ENCODE results near the gene CCDC70. TPM values are rescaled to one million over a fixed set of nuclear protein-coding genes. Genes with fewer than 3 reads are reported as not detected.
"Not testable (repeated sequence)": the region's sequence is repeated elsewhere in the genome, so short reads cannot be mapped to it uniquely, and the experiment has no call there.

The CCDC70 gene
- total RNA-seq, 4 donors from 2014 or later = not detected

DNA sequence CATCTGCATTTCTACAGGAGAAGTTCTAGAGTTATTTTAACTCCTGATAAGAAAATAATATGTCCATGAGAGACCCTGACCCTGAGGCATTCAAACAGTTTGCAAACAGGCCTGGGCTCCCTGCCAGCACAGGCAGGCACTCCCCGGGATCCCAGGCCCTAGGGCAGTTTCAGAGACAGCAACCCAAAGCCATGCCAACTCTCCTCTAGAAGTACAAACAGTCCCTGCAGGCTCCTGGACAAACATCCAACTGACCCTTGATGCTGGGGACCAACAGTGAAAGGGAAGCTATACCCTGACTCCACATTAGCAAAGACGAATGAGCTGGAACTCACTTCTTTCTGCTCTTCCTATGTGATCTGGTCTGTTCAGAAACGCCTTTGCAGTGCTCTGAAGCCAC is 44.8 kb downstream of the CCDC70 start:
- ATAC-seq = no peak
- H3K4me1 ChIP-seq = peaks cover 0 to 8% (median 0%) of the 10 kb centered on the region in 3 donors
- no peak overlapping the region for H3K27ac ChIP-seq
- no peak overlapping the region for H3K4me3 ChIP-seq
- no peaks in the 10 kb centered on the region for H3K27me3 ChIP-seq
- no peaks in the 10 kb centered on the region for H3K36me3 ChIP-seq
- H3K9me3 ChIP-seq = no peaks in the 10 kb centered on the region
- TF ChIP-seq, protein P1, sequence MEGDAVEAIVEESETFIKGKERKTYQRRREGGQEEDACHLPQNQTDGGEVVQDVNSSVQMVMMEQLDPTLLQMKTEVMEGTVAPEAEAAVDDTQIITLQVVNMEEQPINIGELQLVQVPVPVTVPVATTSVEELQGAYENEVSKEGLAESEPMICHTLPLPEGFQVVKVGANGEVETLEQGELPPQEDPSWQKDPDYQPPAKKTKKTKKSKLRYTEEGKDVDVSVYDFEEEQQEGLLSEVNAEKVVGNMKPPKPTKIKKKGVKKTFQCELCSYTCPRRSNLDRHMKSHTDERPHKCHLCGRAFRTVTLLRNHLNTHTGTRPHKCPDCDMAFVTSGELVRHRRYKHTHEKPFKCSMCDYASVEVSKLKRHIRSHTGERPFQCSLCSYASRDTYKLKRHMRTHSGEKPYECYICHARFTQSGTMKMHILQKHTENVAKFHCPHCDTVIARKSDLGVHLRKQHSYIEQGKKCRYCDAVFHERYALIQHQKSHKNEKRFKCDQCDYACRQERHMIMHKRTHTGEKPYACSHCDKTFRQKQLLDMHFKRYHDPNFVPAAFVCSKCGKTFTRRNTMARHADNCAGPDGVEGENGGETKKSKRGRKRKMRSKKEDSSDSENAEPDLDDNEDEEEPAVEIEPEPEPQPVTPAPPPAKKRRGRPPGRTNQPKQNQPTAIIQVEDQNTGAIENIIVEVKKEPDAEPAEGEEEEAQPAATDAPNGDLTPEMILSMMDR (IDR thresholded peaks at IDR 0.05) = no peak
- TF ChIP-seq POLR2A (IDR thresholded peaks at IDR 0.05) = no peak
- no peak for TF ChIP-seq POLR2AphosphoS5 (IDR thresholded peaks at IDR 0.05)
- TF ChIP-seq EP300 (IDR thresholded peaks at IDR 0.05) = no peak
- WGBS, 2 donors (ENCODE audit: low coverage in 1 of 2) = 44% methylated on average over 2 of the region's 3 CpGs; no CpG with 5 or more reads in 1 of the 2 donors

DNA sequence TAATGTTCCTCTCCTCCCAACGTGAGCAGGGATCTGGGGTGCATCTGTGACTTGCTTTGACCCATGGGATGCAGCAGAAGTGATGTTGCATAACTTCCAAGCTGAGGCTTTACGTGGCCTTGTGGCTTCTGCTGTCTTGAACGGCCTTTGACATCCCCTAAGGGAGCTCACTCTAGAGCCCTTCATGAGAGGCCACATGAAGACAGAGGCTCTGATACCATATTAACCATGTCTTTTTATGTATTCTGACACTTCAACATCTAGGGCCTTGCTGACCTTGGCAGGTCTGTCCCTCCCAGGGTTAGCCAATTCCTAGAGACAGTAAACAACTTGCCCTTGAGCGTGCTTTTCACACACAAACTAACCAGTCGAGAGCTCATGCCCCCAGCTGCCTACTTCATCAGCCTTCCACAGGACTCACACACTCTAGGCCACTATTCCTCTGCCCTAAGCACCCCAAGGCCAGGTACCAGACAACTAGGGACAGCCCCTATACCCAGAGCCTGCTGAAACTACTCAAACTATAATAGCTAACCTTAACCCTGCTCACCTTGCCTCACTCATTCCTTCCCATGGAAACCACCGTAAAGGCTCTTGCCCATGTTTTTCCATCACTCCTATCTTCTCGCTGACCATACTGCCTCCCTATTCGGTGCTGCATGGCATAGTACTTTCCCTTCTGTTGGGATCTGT is 45.4 kb downstream of the CCDC70 start:
- no peak for TF ChIP-seq EP300 (IDR thresholded peaks at IDR 0.05)
- TF ChIP-seq, protein P1 (IDR thresholded peaks at IDR 0.05) = no peak
- H3K9me3 ChIP-seq = no peaks in the 10 kb centered on the region
- H3K4me3 ChIP-seq = no peak overlapping the region
- WGBS, 2 donors (ENCODE audit: low coverage in 1 of 2) = 89 to 100% methylated on average over 6 to 7 of the region's 8 CpGs
- ATAC-seq = no peak
- peaks cover 0 to 8% (median 0%) of the 10 kb centered on the region in 3 donors for H3K4me1 ChIP-seq
- no peaks in the 10 kb centered on the region for H3K27me3 ChIP-seq
- no peaks in the 10 kb centered on the region for H3K36me3 ChIP-seq
- H3K27ac ChIP-seq = no peak overlapping the region

DNA sequence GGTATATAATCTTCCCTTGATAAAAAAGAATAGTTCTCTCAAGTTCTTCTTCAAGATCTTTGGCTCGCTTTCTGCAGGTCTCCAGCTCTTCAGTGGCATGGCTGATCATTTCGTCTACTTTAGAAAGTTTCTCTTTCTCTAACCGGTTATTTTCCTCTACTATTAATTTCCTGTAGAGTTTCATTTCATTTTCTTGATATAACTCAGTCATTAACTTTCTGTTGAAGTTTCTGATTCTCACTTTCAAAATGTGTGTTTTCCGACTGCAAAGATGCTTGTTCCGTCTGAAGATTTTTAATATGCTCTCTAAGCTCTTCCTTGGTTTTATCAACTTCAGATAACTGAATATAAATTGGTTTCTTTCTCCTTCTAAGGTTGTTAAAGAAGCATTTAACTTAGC is 47.5 kb downstream of the CCDC70 start:
- not testable (repeated sequence) for H3K4me1 ChIP-seq, H3K9me3 ChIP-seq, ATAC-seq, H3K27ac ChIP-seq, H3K36me3 ChIP-seq, H3K4me3 ChIP-seq, H3K27me3 ChIP-seq
- WGBS, 2 donors (ENCODE audit: low coverage in 1 of 2) = 81 to 83% methylated on average over 5 of the region's 5 CpGs

DNA sequence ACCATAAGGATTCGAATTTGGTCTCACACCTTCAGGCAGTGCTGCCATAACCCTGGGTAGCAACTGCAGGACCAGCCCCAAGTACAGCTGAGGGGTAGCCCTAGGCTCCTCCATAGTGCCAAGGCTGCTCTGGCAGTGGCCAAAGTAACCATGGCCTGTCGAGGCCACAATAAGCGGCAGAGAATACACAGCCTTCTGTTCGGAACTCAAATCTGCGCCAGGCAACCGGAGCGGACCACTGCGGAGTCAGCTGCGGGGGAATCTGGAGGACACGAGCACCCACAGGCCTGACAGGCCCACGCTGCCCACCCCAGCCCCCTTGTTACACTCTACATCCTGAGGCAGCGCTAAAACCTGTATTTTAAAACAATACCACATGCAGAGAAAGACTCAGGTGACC is 48.7 kb downstream of the CCDC70 start:
- 82% methylated on average over 3 of the region's 12 CpGs; no CpG with 5 or more reads in 1 of the 2 donors for WGBS, 2 donors (ENCODE audit: low coverage in 1 of 2)
- ATAC-seq = no peak

DNA sequence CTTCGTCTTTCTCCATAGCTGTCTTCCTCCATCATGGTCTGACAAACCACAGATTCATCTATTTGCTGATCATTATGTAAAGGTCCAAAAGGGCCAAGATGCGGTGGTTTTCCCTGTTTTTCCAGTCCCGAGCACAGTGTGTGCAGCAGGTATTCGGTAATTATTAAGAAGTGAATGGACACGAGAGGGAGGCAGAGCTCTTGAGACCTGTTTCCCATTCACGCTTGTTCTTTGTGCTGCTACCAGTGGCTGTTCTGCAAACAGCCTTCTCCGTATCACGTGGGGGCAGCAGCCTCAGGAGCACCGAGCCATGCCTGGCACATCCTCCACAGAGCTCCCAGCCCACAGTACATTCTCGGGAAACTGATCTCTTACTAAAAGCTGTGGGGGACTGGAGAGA is 50.3 kb downstream of the CCDC70 start:
- Histone ChIP-seq H3K27me3 (no peaks in the 10 kb centered on the region), H3K27ac (no peak overlapping the region), H3K36me3 (peaks cover 0 to 3% of the 10 kb centered on the region in 2 donors), H3K4me1 (peaks cover 0 to under 1% (median 0%) of the 10 kb centered on the region in 3 donors), H3K4me3 (no peak overlapping the region), H3K9me3 (no peaks in the 10 kb centered on the region)
- TF ChIP-seq, protein P1 (IDR thresholded peaks at IDR 0.05) = no peak
- TF ChIP-seq POLR2A (IDR thresholded peaks at IDR 0.05) = no peak
- no peak for TF ChIP-seq EP300 (IDR thresholded peaks at IDR 0.05)
- TF ChIP-seq POLR2AphosphoS5 (IDR thresholded peaks at IDR 0.05) = no peak
- no peak for ATAC-seq
- WGBS, 2 donors (ENCODE audit: low coverage in 1 of 2) = 60 to 95% methylated on average over 5 to 9 of the region's 10 CpGs

More for the DNA sequence above, 48.7 kb downstream of the CCDC70 start:
- peaks cover 0 to 8% (median 0%) of the 10 kb centered on the region in 3 donors for H3K4me1 ChIP-seq
- no peak for TF ChIP-seq POLR2A (IDR thresholded peaks at IDR 0.05)
- TF ChIP-seq, protein P1 (IDR thresholded peaks at IDR 0.05) = no peak
- no peak for TF ChIP-seq EP300 (IDR thresholded peaks at IDR 0.05)
- TF ChIP-seq POLR2AphosphoS5 (IDR thresholded peaks at IDR 0.05) = no peak
- no peaks in the 10 kb centered on the region for H3K36me3 ChIP-seq
- H3K27me3 ChIP-seq = no peaks in the 10 kb centered on the region
- H3K4me3 ChIP-seq = no peak overlapping the region
- H3K27ac ChIP-seq = no peak overlapping the region
- no peaks in the 10 kb centered on the region for H3K9me3 ChIP-seq
